Measurements from ENCODE around the gene LRRC25.

GRCh38 chr19:18422530-18423191, 25.2 kb upstream of the LRRC25 start:
- no peak for TF ChIP-seq TAF1 (IDR thresholded peaks at IDR 0.05; ENCODE audit: borderline replicate concordance, insufficient read depth, low read length)
- TF ChIP-seq REST (IDR thresholded peaks at IDR 0.05; ENCODE audit: insufficient read depth in 1 of 2, low read depth in 2 of 2, low read length in 2 of 2): no peak
- no peak for TF ChIP-seq POLR2AphosphoS5 (IDR thresholded peaks at IDR 0.05; ENCODE audit: low read depth, low read length)
- no peak for TF ChIP-seq SIN3A (IDR thresholded peaks at IDR 0.05; ENCODE audit: borderline replicate concordance, insufficient read depth, low read length)
- no peak for TF ChIP-seq FOXP2 (optimal IDR thresholded peaks at IDR 0.05; ENCODE audit: borderline replicate concordance, extremely low read depth, extremely low read length, insufficient read depth)

Measured in PFSK-1 (cell line).